Activated CD4-positive, alpha-beta T cell treated with anti-CD3 and anti-CD28 coated beads for 48 hours (primary cell): ENCODE measurements around the gene CD207.
"Not testable (repeated sequence)": the region's sequence is repeated elsewhere in the genome, so short reads cannot be mapped to it uniquely, and the experiment has no call there.

ENCODE experiments used
- DNase-seq: peaks from one replicate; pipeline ENCODE4 v3.0.0-alpha.2; 2020

CD207 gene

DNA sequence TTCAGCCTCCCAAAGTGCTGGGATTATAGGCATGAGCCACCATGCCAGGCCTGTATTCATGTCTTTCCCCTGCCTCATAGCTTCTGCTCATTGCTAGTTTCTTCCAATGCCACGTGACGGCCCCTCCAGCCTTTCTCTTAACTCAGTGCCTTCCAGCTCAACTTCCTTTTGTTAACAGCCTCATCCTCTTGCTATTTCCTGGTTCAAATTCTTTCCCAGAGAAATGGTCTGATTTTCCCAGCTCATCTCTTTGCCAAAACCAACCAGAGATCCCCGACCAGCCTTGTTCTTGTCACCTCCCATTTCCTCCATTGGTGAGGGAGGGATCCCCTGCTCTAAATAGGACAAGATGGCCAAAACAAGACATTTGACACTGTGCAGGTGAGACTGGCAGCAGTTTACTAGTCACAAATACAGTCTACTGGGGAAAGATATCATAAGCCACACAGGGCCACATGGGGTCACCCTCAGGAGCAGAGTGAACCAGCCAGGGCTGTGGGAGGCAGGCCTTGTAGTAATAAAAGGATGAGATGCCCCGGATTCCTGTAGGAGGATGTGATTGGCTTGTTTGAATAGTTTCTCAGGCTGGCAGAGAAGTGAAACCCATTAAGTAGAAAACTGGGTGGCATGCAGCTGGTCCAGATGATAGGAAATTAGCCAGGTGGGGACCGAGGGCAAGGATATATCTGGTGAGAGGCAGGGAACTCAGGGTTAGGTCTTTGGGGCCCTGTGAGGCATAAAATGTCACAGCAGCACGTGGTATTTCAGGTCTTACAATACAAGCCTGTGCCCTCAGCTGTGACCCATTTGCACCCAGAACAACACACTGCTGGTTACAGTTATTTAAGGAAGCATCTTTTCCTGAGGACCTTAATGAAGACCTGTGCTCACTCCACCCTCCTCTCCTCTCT is 6.4 kb downstream of the CD207 start:
- DNase-seq, result no peak

DNA sequence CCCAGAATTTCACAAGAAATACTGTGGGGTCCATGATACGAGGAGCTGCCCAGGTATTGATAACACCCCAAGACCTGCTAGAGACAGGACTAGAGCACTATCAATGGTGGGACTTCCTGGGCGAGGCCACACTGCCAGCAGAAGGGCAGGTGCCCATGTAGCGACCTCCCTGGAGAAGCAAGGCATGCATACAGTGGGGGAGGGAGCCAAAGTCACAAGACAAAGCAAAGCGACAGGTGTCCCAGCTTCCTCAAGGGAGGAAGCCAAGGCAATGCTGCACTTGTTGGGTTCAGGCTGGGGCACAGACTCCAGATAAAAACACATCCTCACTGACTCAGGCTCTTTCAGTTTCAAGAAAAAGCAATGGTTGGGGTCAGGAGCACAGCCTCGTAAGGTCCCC is 7.5 kb downstream of the CD207 start:
- no peak for DNase-seq

GRCh38 chr2:70827388-70827787 is 8.2 kb downstream of the CD207 start:
- no peak for DNase-seq

GRCh38 chr2:70826696-70827350 is 8.8 kb downstream of the CD207 start:
- no peak for DNase-seq

DNA sequence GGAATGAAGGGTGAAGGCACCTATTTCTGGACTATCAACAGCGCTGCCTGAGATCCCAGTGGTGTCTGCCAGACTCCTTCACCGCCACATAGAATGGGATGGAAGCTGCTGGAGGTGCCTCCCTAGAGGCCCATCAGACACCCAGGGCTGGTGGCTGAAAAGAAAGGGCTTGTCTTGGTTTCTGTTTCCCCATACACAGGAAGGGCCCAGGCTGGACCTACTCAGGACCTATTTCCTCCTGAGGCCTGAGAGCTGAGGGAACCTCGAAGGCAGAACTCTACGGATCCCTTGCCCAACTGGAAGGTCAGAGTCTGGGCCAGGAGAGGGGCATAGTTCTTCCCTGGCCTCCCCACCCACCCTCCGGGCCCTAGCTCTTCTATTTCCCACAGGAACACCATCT is 12.4 kb downstream of the CD207 start:
- no peak for DNase-seq

DNA sequence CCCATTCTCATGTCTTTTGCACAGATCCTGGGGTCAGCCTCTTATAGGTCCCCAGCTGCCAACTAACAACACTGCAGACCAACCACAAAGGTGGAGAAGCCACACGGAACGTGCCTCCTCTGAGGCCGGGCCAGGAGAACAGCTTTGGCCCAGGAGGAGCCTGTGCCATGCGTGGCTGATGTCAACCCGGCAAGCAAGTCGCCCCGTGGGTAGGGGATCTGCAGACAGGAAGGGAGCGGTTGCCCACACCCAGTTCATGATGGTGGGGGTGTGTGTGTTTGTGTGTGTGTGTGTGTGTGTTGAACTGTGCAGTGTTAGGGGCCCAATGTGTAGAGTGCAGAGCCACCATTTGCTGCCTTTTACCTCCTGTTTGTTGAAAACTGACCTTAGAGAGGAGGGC is 12.8 kb downstream of the CD207 start:
- DNase-seq, result no peak

DNA sequence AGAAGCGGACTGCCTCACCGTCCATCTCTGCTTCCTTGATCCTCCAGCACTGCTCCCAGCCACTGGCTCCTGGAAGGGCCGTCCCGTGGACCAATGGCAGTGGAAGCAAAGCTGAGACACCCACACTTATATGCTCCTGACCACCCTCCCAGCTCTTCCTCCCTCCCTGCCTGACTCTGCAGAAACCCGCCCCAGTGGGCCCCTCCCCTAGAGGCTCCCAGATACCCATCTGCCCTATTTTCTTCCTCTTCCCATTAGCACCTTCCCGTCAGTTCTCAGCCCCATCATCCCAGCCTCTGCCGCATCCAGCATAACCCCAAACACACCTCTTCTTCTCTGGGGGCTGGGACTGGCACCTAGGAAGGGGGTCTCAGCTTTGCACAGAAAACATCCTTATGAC is 15.1 kb downstream of the CD207 start, which contains the start of gene CLEC4F:
Gene CLEC4F, minus strand, starts transcription at position 101 of the 400 bp plus-strand sequence. Its CDS starts 76 bp downstream, at position 25.
- DNase-seq, result no peak

GRCh38 chr2:70817284-70817954 is 18.2 kb downstream of the CD207 start:
- no peak for DNase-seq

- DNase-seq, result no peak
Observed at GRCh38 chr2:70816726-70817125, 18.9 kb downstream of the CD207 start.

GRCh38 chr2:70808983-70809958 is 26.3 kb downstream of the CD207 start:
- no peak for DNase-seq

DNA sequence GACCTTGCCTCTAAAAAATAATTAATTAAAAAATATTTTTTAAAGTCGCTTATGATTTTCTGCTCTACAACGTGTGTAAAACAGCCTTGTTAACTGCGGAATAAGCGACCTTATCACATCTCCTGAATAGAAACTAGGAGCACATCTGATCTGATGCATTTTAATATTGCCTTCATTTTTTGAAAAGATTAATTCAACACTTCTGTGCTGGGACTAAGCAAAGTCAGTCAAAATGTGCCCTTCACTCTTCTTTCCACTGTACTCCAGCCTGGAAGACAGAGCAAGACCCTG is 27.8 kb downstream of the CD207 start:
- no peak for DNase-seq

DNA sequence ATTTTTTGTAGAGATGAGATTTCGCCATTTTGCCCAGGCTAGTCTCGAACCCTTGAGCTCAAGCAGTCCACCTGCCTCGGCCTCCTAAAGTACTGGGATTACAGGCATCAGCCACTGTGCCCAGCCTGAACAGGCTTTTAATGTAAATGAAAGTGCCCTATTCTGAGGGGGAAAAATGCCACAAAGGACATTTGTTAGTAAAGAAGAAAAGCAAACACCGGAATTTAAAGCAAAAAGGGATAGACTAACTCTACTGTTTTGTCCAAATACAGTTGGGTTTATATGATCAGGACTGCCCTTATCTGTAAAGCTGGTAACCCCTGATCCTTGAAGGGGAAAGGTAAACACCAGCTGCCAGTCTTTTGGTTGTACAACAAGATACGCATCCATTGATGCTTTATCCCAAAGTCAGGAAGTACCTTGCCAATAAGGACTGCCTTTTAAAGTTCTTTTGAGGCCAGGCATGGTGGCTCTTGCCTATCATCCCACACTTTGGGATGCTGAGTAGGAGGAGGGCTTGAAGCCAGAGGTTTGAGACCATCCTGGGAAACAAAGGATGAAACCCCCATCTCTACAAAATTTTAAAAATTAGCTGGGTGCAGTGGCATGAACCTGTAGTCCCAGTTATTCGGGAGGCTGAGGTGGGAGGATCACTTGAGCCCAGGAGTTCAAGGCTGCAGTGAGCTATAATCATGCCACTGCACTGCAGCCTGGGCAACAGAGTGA is 28.4 kb downstream of the CD207 start:
- DNase-seq, result no peak

- DNase-seq, result no peak
Observed at GRCh38 chr2:70806620-70807019, 29.0 kb downstream of the CD207 start.

DNA sequence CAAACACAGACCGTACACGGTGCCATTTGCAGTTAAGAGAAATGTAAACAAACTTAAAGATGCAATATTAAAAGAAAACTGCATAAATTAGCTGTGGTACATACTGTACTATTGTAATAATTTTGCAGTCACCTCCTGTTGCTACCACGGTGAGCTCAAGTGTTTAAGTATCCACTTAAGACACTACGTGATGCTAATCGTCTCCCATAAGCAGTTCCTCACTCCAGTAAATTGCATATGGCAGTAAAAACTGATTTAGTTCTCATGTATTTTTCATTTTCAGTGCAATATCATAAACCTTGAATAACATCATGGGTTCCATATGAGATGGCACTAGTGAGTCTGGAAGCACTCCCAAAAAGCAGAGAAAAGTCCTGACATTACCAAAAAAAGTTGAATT is 29.6 kb downstream of the CD207 start:
- DNase-seq, result no peak

DNA sequence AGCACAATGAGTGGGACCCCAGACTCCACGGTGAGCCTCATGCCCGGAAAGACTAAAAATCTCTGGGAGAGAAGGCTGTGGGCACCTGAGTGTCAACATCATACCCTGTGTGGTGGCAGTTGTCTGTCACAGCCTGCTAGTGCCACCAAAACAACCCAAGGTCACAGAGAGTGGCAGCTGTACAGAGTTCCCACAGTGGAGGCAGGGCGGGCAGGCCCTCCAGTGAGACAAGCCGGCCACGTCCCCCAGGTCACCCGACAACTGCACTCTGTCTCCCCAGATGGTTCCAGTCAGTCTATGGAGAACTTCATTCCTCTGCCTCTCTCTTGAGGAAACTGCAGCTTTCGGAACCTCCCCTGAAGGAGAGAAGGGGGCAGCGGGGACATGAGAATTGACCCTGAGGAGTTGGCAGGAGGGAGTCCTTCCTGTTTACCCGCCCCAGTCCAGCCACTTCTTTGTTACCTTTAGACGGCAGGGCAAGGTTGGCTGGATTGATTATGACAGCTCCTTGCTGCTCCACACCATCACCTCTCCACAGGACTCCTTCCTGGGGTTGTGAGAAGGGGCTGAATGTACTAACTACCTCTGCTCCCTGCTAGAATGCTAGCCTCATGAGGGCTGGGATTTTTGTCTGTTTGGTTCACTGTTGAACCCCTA is 33.9 kb downstream of the CD207 start:
- DNase-seq, result no peak

DNA sequence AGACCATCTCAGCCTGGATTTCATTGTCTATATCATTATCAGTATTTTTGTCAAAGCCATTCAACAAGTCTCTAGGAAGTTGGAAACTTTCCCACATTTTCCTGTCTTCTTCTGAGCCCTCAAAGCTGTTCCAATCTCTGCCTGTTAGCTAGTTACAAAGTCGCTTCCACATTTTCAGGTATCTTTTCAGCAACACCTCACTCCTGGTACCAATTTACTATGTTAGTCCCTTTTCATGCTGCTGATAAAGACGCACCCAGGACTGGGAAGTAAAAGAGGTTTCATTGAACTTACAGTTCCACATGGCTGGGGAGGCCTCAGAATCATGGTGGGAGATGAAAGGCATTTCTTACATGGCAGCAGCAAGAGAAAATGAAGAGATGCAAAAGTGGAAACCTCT is 35.9 kb downstream of the CD207 start:
- no peak for DNase-seq

GRCh38 chr2:70797996-70798395 is 37.6 kb downstream of the CD207 start:
- DNase-seq, result not testable (repeated sequence)

- no peak for DNase-seq
Observed at GRCh38 chr2:70797506-70797905, 38.1 kb downstream of the CD207 start.

DNA sequence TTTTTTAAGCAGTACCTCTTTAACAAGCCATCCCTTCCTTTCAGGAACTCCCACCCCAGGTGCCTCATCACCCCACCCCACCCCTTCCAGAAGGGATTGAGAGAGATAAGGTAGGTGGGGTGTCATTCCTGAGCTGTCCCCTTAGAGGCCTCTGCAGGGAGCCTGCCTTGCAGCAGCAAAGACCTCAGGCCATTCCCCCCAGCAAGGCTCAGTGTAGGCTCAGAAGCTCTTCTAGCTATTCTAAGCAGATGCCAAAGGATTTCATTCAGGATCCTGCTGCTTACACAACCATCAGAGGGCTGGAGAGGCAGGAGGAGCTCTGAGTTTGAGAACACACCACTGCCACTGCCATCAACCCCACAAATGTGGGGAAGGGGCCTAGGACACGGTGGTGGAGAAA is 39.4 kb downstream of the CD207 start:
- DNase-seq, result no peak

GRCh38 chr2:70795164-70795995 is 40.2 kb downstream of the CD207 start:
- no peak for DNase-seq

DNA sequence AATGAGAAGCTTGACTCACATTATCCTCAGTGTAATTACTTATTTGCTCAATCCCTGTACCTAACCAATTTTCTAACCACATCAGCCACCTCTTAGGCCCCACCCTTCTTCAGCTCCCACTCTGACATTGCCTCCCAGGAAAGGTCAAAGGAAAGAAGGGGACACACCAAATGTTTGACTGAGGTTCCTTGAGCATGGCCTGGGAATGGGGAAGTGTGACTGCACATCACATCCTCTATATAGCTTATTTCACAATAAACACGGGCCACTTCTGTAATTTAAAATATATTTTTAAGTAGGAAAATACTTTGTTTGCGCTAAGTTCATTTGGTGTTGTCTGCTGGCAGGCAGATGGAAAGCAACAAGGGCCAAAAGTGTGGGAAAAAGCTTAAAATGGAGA is 42.2 kb downstream of the CD207 start:
- DNase-seq, result no peak
